Adrenal gland (tissue), 12 donors: ENCODE measurements around the gene GALNT9. TPM values are rescaled to one million over a fixed set of nuclear protein-coding genes. Genes with fewer than 3 reads are reported as not detected.

Experiments used
- DNase-seq, 7 donors: peaks; one replicate each; pipeline ENCODE4 v3.0.0-alpha.2; 2019 to 2020
- H3K27ac ChIP-seq, 5 donors: fragments of 200-600 bp; sonication (generic) in 4 of 5; 1 replicate in 3 of 5; 2 replicates in 2 of 5; pipeline versions ENCODE4 v1.5.1 to v1.8.0; 2016 to 2020; ENCODE audit warnings: mild to moderate bottlenecking in 1 of 5
- H3K27me3 ChIP-seq: fragments of 200-600 bp; 2 replicates; pipeline ENCODE4 v1.8.0; 2021
- H3K36me3 ChIP-seq, 2 donors: fragments of 200-600 bp; replicated peaks in 1 of 2; 1 replicate in 1 of 2; 2 replicates in 1 of 2; pipeline versions ENCODE4 v1.5.1 to v1.8.0; 2018 to 2022
- H3K4me1 ChIP-seq, 2 donors: fragments of 200-600 bp; replicated peaks in 1 of 2; 1 replicate in 1 of 2; 2 replicates in 1 of 2; pipeline versions ENCODE4 v1.5.1 to v1.8.0; 2018 to 2021
- H3K4me3 ChIP-seq, 4 donors: fragments of 200-600 bp; sonication (generic) in 3 of 4; one replicate each; pipeline ENCODE4 v1.5.1; 2016 to 2018
- H3K9me3 ChIP-seq, 3 donors: fragments of 200-600 bp; sonication (generic) in 1 of 3; replicated peaks in 1 of 3; 1 replicate in 2 of 3; 2 replicates in 1 of 3; pipeline versions ENCODE4 v1.5.1 to v1.8.0; 2016 to 2021
- POLR2A ChIP-seq, 2 donors: fragments of 450-650 bp; IDR thresholded peaks; one replicate each; pipeline ENCODE4 v1.6.1; 2017; ENCODE audit warnings: antibody characterized with exemption in 2 of 2, mild to moderate bottlenecking in 2 of 2, moderate library complexity in 1 of 2
- WGBS, 4 donors: extraction: QIAGEN DNeasy Blood & Tissue Kit in 2 of 4; methylation state at CpG; one replicate each; pipeline versions ENCODE4 v1.1.5 to v1.1.7; 2013 to 2017; 5-methylcytosine and 5-hydroxymethylcytosine counted together
- intact Hi-C, 2 donors: fragments of 100-400 bp; cut with DNase I; formaldehyde crosslinking; loops; one replicate each; pipeline versions ENCODE4 v1.14.1 to v1.15.0; 2022 to 2023
- polyA plus RNA-seq, 3 donors: library from polyadenylated mRNA; stranded (reverse); fragments of 200-250 nt in 2 of 3; fragments of 350-450 nt in 1 of 3; fragmentation: Illumina TruSeq in 1 of 3; extraction: RNeasy Lipid Tissue Mini Kit (QIAGEN cat#74804) in 1 of 3; gene quantifications; one replicate each; pipeline ENCODE4 v1.2.3, GENCODE V29; 2013 to 2014
- total RNA-seq, 9 donors: library from RNA; depleted of rRNA in 4 of 9; stranded (reverse); fragments of >200 nt in 4 of 9; fragments of 120-200 nt in 1 of 9; fragmentation: NEBNext Ultra II Directional in 1 of 9; extraction: Animal tissue kit (Norgen Biotek cat#: 25700) in 1 of 9; gene quantifications; one replicate each; pipeline versions ENCODE4 v1.1.0 to v1.2.4, GENCODE V29; 2013 to 2023
- TF ChIP-seq, protein P1 (sequence below), 6 experiments: fragments of 450-650 bp in 4 of 6; fragments of 200-600 bp in 2 of 6; sonication (generic) in 1 of 6; IDR thresholded peaks; 1 replicate in 5 of 6; 2 replicates in 1 of 6; pipeline versions ENCODE4 v1.5.1 to v1.8.0; 2016 to 2021; ENCODE audit warnings: antibody characterized with exemption in 6 of 6, mild to moderate bottlenecking in 2 of 6, moderate library complexity in 1 of 6
- donor health status: healthy with polysubstance abuse.
- donor health status: Bipolar disorder and iron deficiency.
- donor health status: DM: yes; HTN: yes; CAD: no.
- donor health status: DM: no; HTN: no; CAD: no.
- donor health status: DM: no; HTN: no; CAD: no.
- donor health status: DM: yes; HTN: yes; CAD: no.

The GALNT9 gene
- total and polyA plus RNA-seq, 12 donors, result 0.44 to 7.8 (median 1.2) TPM; not detected in 1

DNA sequence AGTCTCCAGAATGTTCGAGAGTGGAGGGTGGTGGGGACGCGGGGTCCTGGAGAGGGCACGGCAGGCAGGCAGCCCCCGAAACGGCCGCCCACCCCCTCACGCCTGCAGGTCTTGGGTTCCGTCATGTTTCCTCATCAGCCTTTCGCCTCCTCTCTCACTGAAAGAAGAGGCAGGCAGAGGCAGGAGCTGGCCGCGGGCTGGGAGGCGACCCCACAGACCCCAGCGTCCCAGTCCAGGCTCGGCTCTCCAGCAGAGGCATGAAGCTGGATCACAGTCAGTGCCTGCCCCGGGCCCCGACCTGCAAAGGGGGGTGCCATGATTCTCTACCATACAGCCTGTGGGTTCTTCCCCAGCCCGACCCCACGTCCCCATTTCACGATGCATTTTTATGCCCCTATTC is 13.4 kb downstream of the GALNT9 start:
- Histone ChIP-seq H3K4me1 (no peaks in the 10 kb centered on the region), H3K36me3 (no peaks in the 10 kb centered on the region), H3K27me3 (peaks cover 4% of the 10 kb centered on the region), H3K27ac (no peak overlapping the region), H3K4me3 (no peak overlapping the region), H3K9me3 (no peaks in the 10 kb centered on the region)
- TF ChIP-seq, protein P1, sequence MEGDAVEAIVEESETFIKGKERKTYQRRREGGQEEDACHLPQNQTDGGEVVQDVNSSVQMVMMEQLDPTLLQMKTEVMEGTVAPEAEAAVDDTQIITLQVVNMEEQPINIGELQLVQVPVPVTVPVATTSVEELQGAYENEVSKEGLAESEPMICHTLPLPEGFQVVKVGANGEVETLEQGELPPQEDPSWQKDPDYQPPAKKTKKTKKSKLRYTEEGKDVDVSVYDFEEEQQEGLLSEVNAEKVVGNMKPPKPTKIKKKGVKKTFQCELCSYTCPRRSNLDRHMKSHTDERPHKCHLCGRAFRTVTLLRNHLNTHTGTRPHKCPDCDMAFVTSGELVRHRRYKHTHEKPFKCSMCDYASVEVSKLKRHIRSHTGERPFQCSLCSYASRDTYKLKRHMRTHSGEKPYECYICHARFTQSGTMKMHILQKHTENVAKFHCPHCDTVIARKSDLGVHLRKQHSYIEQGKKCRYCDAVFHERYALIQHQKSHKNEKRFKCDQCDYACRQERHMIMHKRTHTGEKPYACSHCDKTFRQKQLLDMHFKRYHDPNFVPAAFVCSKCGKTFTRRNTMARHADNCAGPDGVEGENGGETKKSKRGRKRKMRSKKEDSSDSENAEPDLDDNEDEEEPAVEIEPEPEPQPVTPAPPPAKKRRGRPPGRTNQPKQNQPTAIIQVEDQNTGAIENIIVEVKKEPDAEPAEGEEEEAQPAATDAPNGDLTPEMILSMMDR (IDR thresholded peaks at IDR 0.05), result no peak
- TF ChIP-seq POLR2A (IDR thresholded peaks at IDR 0.05), result no peak
- WGBS, 4 donors, result 58 to 65% (median 58%) methylated on average over 15 to 20 of the region's 20 CpGs
- DNase-seq, result no peak
- intact Hi-C loops, result no loop called here

DNA sequence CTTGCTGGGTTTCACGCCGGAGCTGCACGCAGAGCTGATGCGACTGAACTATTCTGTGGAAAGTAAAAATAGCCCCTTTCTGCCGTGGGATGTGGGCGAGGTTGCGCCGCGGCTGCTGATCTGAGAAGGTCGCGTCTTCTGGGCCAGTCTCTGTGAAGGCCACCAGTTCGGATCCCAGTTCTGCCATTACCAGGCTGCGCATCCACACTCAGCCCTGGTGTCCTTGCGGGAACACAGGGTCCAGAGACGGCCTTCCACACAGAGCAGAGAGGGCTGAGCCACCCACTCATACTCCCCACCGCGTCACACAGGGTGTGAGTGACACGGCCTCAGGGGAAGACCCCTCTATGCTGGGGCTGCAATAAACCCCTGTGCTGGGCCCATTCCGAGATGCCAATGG is 13.9 kb downstream of the GALNT9 start:
- WGBS, 4 donors, result 83 to 88% (median 86%) methylated on average over 14 to 19 of the region's 19 CpGs
- Histone ChIP-seq H3K9me3 (no peaks in the 10 kb centered on the region), H3K27me3 (peaks cover 4% of the 10 kb centered on the region), H3K4me1 (no peaks in the 10 kb centered on the region), H3K36me3 (no peaks in the 10 kb centered on the region), H3K27ac (no peak overlapping the region), H3K4me3 (no peak overlapping the region)
- intact Hi-C loops, result no loop called here
- TF ChIP-seq, protein P1 (IDR thresholded peaks at IDR 0.05), result no peak
- TF ChIP-seq POLR2A (IDR thresholded peaks at IDR 0.05), result no peak
- no peak for DNase-seq

DNA sequence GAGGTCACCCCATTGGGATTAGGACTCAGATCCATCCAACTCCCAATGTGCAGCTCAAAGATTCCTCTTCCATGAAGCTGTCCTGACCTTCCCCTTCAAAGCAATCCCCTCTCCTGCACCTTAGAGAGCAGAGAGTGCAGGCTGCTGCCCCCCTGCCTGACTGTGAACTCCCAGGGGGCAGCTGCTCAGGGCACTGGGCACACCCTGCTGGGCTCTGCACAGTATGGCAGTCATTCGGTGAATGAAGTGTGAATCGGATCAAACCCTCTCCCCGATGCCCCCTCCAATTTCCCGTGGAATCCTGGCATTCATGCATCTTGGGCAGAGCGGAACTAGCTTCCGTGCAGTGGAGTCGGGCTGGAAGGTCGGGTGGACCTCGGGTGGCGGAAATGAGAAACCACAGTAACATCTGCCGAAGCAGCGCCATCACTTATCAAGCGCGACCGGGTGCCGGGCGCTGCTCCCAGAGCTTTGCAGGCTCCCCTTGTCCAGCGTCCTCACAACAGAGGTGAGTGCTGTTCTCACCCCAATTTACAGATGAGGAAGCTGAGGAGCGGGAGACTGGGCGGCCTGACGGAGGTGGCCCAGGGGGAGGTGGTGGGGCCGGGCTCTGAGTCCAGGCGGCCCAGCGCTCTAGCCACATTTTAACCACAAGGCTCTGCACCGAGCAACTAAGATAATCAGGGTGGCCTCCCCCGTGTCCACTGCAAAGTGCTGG is 14.7 kb downstream of the GALNT9 start:
- Histone ChIP-seq H3K9me3 (no peaks in the 10 kb centered on the region), H3K27ac (no peak overlapping the region), H3K4me3 (no peak overlapping the region), H3K36me3 (no peaks in the 10 kb centered on the region), H3K27me3 (peaks cover 4% of the 10 kb centered on the region), H3K4me1 (no peaks in the 10 kb centered on the region)
- 76 to 88% (median 86%) methylated on average over 17 to 26 of the region's 26 CpGs for WGBS, 4 donors
- TF ChIP-seq, protein P1 (IDR thresholded peaks at IDR 0.05), result no peak
- no peak for TF ChIP-seq POLR2A (IDR thresholded peaks at IDR 0.05)
- DNase-seq, result no peak
- intact Hi-C loops, result no loop called here

DNA sequence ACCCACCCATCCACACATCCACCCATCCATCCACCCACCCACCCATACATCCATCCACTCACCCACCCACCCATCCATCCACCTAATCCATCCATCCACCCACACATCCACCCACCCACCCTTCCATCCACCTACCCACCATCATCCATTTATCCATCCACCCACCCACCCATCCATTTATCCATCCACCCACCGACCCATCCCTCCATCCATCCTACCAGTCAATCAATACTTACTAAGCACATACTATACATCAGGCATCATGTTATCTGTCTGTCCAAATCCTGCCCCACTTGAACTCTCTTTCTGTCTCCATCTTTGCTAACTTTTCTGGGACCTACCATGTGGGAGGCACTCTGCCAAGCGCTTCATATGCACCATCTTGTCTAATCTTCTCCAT is 15.4 kb downstream of the GALNT9 start:
- Histone ChIP-seq H3K27me3 (peaks cover 4% of the 10 kb centered on the region), H3K36me3 (no peaks in the 10 kb centered on the region), H3K4me1 (no peaks in the 10 kb centered on the region), H3K27ac (no peak overlapping the region), H3K9me3 (no peaks in the 10 kb centered on the region), H3K4me3 (no peak overlapping the region)
- 90 to 97% (median 92%) methylated on average over 2 of the region's 2 CpGs for WGBS, 4 donors
- intact Hi-C loops, result no loop called here
- DNase-seq, result no peak
- TF ChIP-seq, protein P1 (IDR thresholded peaks at IDR 0.05), result no peak
- TF ChIP-seq POLR2A (IDR thresholded peaks at IDR 0.05), result no peak
